Measurements from ENCODE around the gene ITGAE. TPM values are rescaled to one million over a fixed set of nuclear protein-coding genes. Genes with fewer than 3 reads are reported as not detected.

Gene ITGAE
- total and polyA plus RNA-seq, 7 donors, result 13.8 to 47.8 (median 23.6) TPM

- Histone ChIP-seq H3K4me3 (no peak overlapping the region), H3K4me1 (peaks cover 22% of the 10 kb centered on the region), H3K27me3 (ENCODE audit: insufficient read depth in 3 of 3, low read length in 2 of 3) (no peaks in the 10 kb centered on the region), H3K9me3 (no peaks in the 10 kb centered on the region), H3K36me3 (ENCODE audit: insufficient read depth in 1 of 2, low read depth in 1 of 2) (peaks cover 7 to 65% of the 10 kb centered on the region in 2 donors), H3K27ac (peak overlapping the region; percentile 82)
- DNase-seq, result no peak
- intact Hi-C loops (cut with DNase I), result no loop called here
- ATAC-seq, result peak; percentile 94 to 97 (median 96)
- no peak for TF ChIP-seq CTCF (IDR thresholded peaks at IDR 0.05)
- 23 to 31% (median 25%) methylated on average over 7 of the region's 7 CpGs for WGBS, 3 donors
Observed at GRCh38 chr17:3828151-3828851, 27.3 kb upstream of the ITGAE start.

- intact Hi-C loops (cut with DNase I), result no loop called here
- Histone ChIP-seq H3K9me3 (no peaks in the 10 kb centered on the region), H3K27me3 (ENCODE audit: insufficient read depth in 3 of 3, low read length in 2 of 3) (no peaks in the 10 kb centered on the region), H3K4me3 (no peak overlapping the region), H3K36me3 (ENCODE audit: insufficient read depth in 1 of 2, low read depth in 1 of 2) (peaks cover 7 to 67% of the 10 kb centered on the region in 2 donors), H3K4me1 (peaks cover 22% of the 10 kb centered on the region), H3K27ac (peak overlapping the region; percentile 82)
- DNase-seq (no peak), ATAC-seq (no peak)
- TF ChIP-seq CTCF (IDR thresholded peaks at IDR 0.05), result peak; percentile 38
- 67 to 75% (median 68%) methylated on average over 6 of the region's 6 CpGs for WGBS, 3 donors
Observed at GRCh38 chr17:3827124-3827773, 26.3 kb upstream of the ITGAE start.

- H3K4me1 ChIP-seq, result peaks cover 22% of the 10 kb centered on the region
- no peak for DNase-seq
- H3K9me3 ChIP-seq, result no peaks in the 10 kb centered on the region
- peaks cover 7 to 78% of the 10 kb centered on the region in 2 donors for H3K36me3 ChIP-seq (ENCODE audit: insufficient read depth in 1 of 2, low read depth in 1 of 2)
- intact Hi-C loops (cut with DNase I), result no loop called here
- no peak for ATAC-seq
- H3K4me3 ChIP-seq, result no peak overlapping the region
- no peaks in the 10 kb centered on the region for H3K27me3 ChIP-seq (ENCODE audit: insufficient read depth in 3 of 3, low read length in 2 of 3)
- TF ChIP-seq CTCF (IDR thresholded peaks at IDR 0.05), result no peak
- 91 to 92% (median 91%) methylated on average over 4 of the region's 4 CpGs for WGBS, 3 donors
- H3K27ac ChIP-seq, result no peak overlapping the region
Observed at GRCh38 chr17:3826191-3826590, 25.2 kb upstream of the ITGAE start.

GRCh38 chr17:3821101-3821500, 20.1 kb upstream of the ITGAE start:
- H3K36me3 ChIP-seq (ENCODE audit: insufficient read depth in 1 of 2, low read depth in 1 of 2), result peaks cover 4 to 99% of the 10 kb centered on the region in 2 donors
- H3K27me3 ChIP-seq (ENCODE audit: insufficient read depth in 3 of 3, low read length in 2 of 3), result no peaks in the 10 kb centered on the region
- WGBS, 3 donors, result 95 to 96% (median 95%) methylated on average over 9 of the region's 9 CpGs
- intact Hi-C loops (cut with DNase I), result no loop called here
- no peak for TF ChIP-seq CTCF (IDR thresholded peaks at IDR 0.05)
- no peaks in the 10 kb centered on the region for H3K9me3 ChIP-seq
- H3K27ac ChIP-seq, result no peak overlapping the region
- no peak overlapping the region for H3K4me3 ChIP-seq
- no peak for ATAC-seq
- no peaks in the 10 kb centered on the region for H3K4me1 ChIP-seq
- DNase-seq, result no peak
